ENCODE results near the gene PRICKLE4.

DNA sequence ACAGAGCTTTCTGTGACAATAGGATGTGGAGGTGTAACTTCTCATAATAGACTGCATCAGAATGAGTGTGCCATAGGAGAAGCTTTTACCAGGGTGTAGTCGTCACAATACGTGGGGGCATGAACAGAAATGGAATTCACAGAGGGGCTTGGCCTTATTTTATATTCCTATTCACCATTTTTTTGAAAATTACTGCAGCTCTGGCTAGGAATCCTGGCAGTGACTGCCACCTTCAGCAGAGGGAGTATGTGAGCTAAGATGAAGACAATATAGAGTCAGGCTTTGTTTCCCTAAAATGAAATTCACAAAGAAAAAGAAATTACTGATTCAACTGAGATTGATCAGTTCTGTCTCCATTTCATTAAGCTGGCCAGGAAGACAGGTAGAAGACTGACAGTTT is 20.8 kb downstream of the PRICKLE4 start:
- TF ChIP-seq ZNF791 (tag by site-specific recombination; IDR thresholded peaks at IDR 0.05) (no peak), WT1 (tag by site-specific recombination; IDR thresholded peaks at IDR 0.05) (no peak)
- TF ChIP-seq, protein P1, sequence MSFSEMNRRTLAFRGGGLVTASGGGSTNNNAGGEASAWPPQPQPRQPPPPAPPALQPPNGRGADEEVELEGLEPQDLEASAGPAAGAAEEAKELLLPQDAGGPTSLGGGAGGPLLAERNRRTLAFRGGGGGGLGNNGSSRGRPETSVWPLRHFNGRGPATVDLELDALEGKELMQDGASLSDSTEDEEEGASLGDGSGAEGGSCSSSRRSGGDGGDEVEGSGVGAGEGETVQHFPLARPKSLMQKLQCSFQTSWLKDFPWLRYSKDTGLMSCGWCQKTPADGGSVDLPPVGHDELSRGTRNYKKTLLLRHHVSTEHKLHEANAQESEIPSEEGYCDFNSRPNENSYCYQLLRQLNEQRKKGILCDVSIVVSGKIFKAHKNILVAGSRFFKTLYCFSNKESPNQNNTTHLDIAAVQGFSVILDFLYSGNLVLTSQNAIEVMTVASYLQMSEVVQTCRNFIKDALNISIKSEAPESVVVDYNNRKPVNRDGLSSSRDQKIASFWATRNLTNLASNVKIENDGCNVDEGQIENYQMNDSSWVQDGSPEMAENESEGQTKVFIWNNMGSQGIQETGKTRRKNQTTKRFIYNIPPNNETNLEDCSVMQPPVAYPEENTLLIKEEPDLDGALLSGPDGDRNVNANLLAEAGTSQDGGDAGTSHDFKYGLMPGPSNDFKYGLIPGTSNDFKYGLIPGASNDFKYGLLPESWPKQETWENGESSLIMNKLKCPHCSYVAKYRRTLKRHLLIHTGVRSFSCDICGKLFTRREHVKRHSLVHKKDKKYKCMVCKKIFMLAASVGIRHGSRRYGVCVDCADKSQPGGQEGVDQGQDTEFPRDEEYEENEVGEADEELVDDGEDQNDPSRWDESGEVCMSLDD (tag by site-specific recombination; IDR thresholded peaks at IDR 0.05), result no peak
- TF ChIP-seq, protein P2, sequence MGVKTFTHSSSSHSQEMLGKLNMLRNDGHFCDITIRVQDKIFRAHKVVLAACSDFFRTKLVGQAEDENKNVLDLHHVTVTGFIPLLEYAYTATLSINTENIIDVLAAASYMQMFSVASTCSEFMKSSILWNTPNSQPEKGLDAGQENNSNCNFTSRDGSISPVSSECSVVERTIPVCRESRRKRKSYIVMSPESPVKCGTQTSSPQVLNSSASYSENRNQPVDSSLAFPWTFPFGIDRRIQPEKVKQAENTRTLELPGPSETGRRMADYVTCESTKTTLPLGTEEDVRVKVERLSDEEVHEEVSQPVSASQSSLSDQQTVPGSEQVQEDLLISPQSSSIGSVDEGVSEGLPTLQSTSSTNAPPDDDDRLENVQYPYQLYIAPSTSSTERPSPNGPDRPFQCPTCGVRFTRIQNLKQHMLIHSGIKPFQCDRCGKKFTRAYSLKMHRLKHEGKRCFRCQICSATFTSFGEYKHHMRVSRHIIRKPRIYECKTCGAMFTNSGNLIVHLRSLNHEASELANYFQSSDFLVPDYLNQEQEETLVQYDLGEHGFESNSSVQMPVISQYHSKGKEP (tag by site-specific recombination; IDR thresholded peaks at IDR 0.05), result no peak
